ENCODE data around the gene HIF3A.
"Not testable (repeated sequence)": the region's sequence is repeated elsewhere in the genome, so short reads cannot be mapped to it uniquely, and the experiment has no call there.

The HIF3A gene

DNA sequence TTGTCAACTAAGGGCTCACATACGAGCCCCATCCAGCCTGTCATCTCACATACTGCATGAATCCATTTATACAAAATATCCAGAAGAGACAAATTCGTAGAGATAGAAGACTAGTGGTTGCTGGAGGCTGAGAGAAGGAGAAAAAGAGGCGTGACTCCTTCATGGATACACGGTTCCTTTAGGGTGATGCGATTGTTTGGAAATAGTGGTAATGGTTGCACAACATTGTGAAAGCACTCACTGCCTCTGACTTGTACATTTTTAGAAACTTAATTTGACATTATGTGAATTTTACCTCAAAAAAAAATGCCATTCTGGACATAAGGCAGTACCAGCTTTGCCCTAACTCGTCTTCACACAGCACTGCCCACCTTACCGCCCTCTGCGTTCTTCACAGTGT lies 40.0 kb upstream of the HIF3A start:
- Histone ChIP-seq H3K4me3 (ENCODE audit: severe bottlenecking) (no peak overlapping the region), H3K27ac (ENCODE audit: poor library complexity, severe bottlenecking) (no peak overlapping the region), H3K36me3 (ENCODE audit: low read depth) (no peaks in the 10 kb centered on the region), H3K27me3 (ENCODE audit: insufficient read depth, poor library complexity, severe bottlenecking) (no peaks in the 10 kb centered on the region), H3K9me3 (ENCODE audit: severe bottlenecking) (no peaks in the 10 kb centered on the region), H3K4me1 (ENCODE audit: insufficient read depth, poor library complexity, severe bottlenecking) (peaks cover 7% of the 10 kb centered on the region)
- TF ChIP-seq, protein P1, sequence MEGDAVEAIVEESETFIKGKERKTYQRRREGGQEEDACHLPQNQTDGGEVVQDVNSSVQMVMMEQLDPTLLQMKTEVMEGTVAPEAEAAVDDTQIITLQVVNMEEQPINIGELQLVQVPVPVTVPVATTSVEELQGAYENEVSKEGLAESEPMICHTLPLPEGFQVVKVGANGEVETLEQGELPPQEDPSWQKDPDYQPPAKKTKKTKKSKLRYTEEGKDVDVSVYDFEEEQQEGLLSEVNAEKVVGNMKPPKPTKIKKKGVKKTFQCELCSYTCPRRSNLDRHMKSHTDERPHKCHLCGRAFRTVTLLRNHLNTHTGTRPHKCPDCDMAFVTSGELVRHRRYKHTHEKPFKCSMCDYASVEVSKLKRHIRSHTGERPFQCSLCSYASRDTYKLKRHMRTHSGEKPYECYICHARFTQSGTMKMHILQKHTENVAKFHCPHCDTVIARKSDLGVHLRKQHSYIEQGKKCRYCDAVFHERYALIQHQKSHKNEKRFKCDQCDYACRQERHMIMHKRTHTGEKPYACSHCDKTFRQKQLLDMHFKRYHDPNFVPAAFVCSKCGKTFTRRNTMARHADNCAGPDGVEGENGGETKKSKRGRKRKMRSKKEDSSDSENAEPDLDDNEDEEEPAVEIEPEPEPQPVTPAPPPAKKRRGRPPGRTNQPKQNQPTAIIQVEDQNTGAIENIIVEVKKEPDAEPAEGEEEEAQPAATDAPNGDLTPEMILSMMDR (IDR thresholded peaks at IDR 0.05; ENCODE audit: poor library complexity, severe bottlenecking), result no peak
- ATAC-seq (ENCODE audit: low read depth) (0 out of 3 replicates have a peak, but pooled peaks have one; percentile 36), DNase-seq (ENCODE audit: low spot score) (no peak)

DNA sequence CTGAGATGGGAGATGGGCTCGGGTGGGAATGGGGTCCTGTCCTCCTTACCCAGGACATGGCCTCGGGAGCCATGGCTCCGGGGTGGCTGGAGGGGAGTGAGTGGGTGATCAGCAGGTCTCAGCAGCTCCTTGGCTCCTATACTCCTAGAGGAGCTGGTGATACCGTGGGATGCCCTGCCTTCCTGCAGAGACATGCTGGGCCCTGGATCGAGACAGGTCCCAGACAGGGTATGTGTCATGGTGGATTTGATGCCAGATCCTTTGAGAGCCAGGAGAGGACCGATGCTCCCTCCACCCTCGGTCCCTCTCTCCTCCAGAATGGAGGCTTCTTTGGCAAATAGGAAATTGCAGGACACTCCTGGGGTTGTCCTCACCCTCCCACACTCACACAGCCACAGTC lies 35.3 kb upstream of the HIF3A start:
- H3K27me3 ChIP-seq (ENCODE audit: insufficient read depth, poor library complexity, severe bottlenecking); H3K4me3 ChIP-seq (ENCODE audit: severe bottlenecking); H3K27ac ChIP-seq (ENCODE audit: poor library complexity, severe bottlenecking); H3K9me3 ChIP-seq (ENCODE audit: severe bottlenecking); DNase-seq (ENCODE audit: low spot score); H3K36me3 ChIP-seq (ENCODE audit: low read depth): not testable (repeated sequence)
- peaks cover 12% of the 10 kb centered on the region for H3K4me1 ChIP-seq (ENCODE audit: insufficient read depth, poor library complexity, severe bottlenecking)
- peak; percentile 40; the same call in 2 of the 3 replicates for ATAC-seq (ENCODE audit: low read depth)

DNA sequence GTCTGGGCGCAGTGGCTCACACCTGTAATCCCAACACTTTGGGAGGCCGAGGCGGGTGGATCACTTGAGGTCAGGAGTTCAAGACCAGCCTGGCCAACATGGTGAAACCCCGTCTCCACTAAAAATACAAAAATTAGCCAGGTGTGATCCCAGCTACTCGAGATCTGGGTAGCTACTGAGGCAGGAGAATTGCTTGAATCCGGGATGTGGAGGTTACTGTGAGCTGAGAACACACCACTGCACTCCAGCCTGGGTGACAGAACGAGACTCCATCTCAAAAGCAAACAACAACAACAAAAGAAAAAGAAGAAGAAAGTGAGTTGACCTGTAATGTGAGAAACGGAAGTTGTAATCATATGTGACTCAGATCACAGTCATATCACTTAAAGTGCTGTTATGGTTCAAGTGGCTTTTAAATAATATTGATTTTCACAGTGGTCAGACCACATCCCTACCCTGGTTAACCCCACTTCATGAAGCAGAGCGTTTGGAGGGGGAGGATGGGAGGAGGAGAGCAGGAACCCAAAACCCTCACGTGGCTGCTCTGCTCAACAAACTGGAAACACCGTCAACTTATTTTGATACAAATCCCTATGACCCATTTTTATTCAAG lies 34.1 kb upstream of the HIF3A start:
- not testable (repeated sequence) for H3K36me3 ChIP-seq (ENCODE audit: low read depth); H3K9me3 ChIP-seq (ENCODE audit: severe bottlenecking); H3K27me3 ChIP-seq (ENCODE audit: insufficient read depth, poor library complexity, severe bottlenecking); DNase-seq (ENCODE audit: low spot score); H3K4me3 ChIP-seq (ENCODE audit: severe bottlenecking)
- Histone ChIP-seq H3K27ac (ENCODE audit: poor library complexity, severe bottlenecking) (peak overlapping the region; percentile 8), H3K4me1 (ENCODE audit: insufficient read depth, poor library complexity, severe bottlenecking) (peaks cover 12% of the 10 kb centered on the region)
- peak; percentile 79 for ATAC-seq (ENCODE audit: low read depth)

DNA sequence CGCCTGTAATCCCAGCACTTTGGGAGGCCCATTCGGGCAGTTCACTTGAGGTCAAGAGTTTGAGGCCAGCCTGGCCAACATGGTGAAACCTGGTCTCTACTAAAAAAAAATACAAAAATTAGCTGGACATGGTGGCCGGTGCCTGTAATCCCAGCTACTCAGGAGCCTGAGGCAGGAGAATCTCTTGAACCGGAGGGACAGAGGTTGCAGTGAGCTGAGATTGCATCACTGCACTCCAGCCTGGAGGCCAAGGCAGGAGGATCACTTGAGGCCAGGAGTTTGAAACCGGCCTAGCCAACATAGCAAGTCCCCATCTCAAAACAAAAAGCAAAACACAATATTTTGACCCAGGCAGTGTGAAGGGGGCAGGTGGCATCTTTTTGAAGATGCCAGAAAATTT lies 32.0 kb upstream of the HIF3A start:
- H3K9me3 ChIP-seq (ENCODE audit: severe bottlenecking); H3K27me3 ChIP-seq (ENCODE audit: insufficient read depth, poor library complexity, severe bottlenecking); H3K36me3 ChIP-seq (ENCODE audit: low read depth); H3K27ac ChIP-seq (ENCODE audit: poor library complexity, severe bottlenecking); DNase-seq (ENCODE audit: low spot score); ATAC-seq (ENCODE audit: low read depth); H3K4me1 ChIP-seq (ENCODE audit: insufficient read depth, poor library complexity, severe bottlenecking); H3K4me3 ChIP-seq (ENCODE audit: severe bottlenecking): not testable (repeated sequence)

DNA sequence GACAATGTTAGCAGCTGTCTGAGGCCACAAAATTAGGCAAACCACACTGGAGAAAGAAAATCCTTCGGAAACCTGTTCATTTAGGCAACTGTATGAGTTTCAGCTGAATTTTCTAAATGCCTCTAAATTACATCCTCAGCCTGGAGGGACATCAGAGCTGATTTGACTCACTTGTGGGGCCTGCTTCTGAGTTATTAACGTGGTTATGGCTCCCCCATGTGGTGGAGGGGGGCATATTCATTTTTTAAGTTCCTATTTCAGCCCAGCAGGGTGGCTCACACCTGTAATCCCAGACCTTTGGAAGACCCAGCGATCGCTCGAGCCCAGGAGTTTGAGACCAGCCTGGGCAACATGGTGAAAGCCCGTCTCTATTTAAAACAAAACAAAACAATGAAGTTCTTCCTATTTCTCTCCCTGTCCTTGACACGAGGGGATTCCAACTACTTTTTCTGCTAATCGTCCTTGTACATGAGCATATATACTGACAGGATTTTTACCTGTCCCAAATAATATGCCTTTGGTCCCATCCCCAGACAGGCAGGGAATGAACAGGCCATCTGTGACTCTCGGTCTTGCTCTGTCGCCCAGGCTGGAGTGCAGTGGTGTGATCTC lies 31.5 kb upstream of the HIF3A start:
- H3K36me3 ChIP-seq (ENCODE audit: low read depth), result no peaks in the 10 kb centered on the region
- H3K27ac ChIP-seq (ENCODE audit: poor library complexity, severe bottlenecking), result no peak overlapping the region
- no peak for DNase-seq (ENCODE audit: low spot score)
- H3K4me3 ChIP-seq (ENCODE audit: severe bottlenecking), result no peak overlapping the region
- H3K27me3 ChIP-seq (ENCODE audit: insufficient read depth, poor library complexity, severe bottlenecking), result no peaks in the 10 kb centered on the region
- no peaks in the 10 kb centered on the region for H3K9me3 ChIP-seq (ENCODE audit: severe bottlenecking)
- peaks cover 10% of the 10 kb centered on the region for H3K4me1 ChIP-seq (ENCODE audit: insufficient read depth, poor library complexity, severe bottlenecking)
- TF ChIP-seq, protein P1 (IDR thresholded peaks at IDR 0.05; ENCODE audit: poor library complexity, severe bottlenecking), result peak; percentile 87
- ATAC-seq (ENCODE audit: low read depth), result peak; percentile 82

DNA sequence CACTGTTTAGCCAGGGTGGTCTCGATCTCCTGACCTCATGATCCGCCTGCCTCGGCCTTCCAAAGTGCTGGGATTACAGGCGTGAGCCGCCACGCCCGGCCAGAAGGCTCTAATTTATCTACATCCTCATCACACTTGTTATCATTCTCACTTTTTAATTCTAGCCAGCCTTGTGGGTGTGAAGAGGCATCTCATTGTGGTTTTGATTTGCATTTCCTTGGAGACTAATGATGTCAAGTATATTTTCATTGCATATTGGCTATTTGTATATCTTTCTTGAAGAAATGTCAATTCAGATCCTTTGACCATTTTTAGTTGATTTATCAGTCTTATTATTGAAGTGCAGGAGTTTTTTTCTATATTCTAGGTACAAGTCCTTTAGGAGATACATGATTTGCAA lies 27.7 kb upstream of the HIF3A start:
- Histone ChIP-seq H3K9me3 (ENCODE audit: severe bottlenecking) (no peaks in the 10 kb centered on the region), H3K27ac (ENCODE audit: poor library complexity, severe bottlenecking) (no peak overlapping the region), H3K4me3 (ENCODE audit: severe bottlenecking) (no peak overlapping the region), H3K36me3 (ENCODE audit: low read depth) (no peaks in the 10 kb centered on the region), H3K27me3 (ENCODE audit: insufficient read depth, poor library complexity, severe bottlenecking) (no peaks in the 10 kb centered on the region), H3K4me1 (ENCODE audit: insufficient read depth, poor library complexity, severe bottlenecking) (peaks cover 13% of the 10 kb centered on the region)
- DNase-seq (ENCODE audit: low spot score) (no peak), ATAC-seq (ENCODE audit: low read depth) (no peak)
- TF ChIP-seq, protein P1 (IDR thresholded peaks at IDR 0.05; ENCODE audit: poor library complexity, severe bottlenecking), result no peak
